HG03558 (cell line): ENCODE results near the gene NRXN2.

ENCODE experiments used
- ATAC-seq: cut with Tn5 transposase; IDR thresholded peaks from one replicate; pipeline ENCODE4 v1.9.1; 2021; ENCODE audit warnings: moderate number of reproducible peaks; ENCODE audit not compliant: unreplicated experiment; ENCODE audit errors: extremely low read depth

The NRXN2 gene

GRCh38 chr11:64724863-64725532 is 2.0 kb upstream of the NRXN2 start:
- ATAC-seq = no peak

- no peak for ATAC-seq
These were observed 1.2 kb upstream of the NRXN2 start for GRCh38 chr11:64723907-64724862.

- no peak for ATAC-seq
These were observed 594 bp downstream of the NRXN2 start for GRCh38 chr11:64722141-64723065.

- no peak for ATAC-seq
These were observed 1.7 kb downstream of the NRXN2 start for GRCh38 chr11:64721359-64721699.

DNA sequence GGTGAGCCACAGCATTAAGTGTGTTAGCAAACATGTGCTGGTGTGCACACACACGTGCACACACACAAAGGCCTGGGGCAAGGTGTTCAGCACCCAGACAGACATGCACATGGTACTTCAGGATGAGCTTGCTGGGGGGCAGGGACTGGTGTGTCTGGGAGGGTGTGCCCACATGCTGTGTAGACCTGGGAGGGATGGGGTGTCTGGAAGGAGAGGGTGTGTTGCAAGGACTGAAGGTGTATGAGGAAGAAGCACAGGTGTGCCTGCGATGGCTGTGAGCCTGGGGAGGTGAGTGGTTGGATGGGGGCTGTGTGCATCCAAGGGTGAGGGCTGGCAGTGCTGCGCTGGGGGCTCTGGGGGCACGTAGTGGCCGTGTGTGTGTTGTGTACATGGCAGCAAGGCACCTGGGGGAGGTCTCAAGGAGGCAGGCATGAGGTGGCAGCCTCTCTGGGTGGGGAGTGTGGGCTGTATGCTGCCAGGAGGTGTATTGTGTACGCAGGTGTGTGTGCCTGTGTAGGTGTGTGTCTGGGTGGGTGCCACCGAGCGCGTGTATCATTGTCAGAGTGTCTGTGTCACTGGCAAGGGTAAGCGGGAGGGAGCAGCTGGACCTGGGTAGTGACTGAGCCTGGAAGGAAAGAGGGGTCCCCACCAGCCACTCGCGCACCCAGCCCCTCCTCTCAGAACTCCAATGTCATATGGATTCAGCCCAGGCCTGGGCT is 2.2 kb downstream of the NRXN2 start:
- no peak for ATAC-seq

DNA sequence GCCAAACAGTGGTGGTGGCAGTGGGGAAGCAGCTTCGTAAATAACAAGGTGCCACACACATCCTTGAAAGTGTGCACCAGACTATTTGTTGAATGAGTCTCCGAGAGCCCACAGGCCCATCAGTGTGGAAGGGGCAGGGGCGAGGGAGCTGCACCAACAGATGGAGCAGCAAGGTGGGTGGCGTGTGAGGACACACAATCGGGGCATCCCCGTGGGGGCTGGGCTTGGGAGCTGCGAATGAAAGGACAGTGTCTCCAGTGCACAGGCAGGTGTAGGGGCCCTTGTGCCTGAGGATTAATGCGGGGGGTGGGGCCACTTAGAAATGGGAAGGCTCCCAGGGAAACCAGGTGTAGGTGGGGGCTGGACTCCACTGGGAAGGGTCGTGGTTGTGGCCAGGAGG is 2.8 kb downstream of the NRXN2 start:
- no peak for ATAC-seq

DNA sequence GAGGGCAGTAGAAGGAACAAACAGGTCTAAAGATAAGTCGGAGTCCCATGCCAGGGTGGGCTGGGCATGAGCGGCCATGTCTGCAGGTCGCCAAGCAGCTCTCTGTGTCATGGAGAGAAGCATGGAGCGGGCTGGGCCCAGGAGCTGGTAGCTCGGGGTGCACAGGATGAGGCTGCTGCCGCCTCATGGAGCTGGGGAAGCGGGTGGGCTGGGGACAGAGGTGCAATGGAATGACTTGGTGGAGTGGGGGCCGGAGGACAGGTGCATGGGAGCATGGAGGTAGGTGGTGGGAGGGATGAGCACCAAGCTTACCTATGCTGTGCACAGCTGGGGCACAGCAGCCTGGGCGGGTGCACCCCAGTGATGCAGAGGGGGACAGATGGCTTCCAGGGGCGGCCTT is 3.6 kb downstream of the NRXN2 start:
- ATAC-seq = no peak

- no peak for ATAC-seq
These were observed 4.2 kb downstream of the NRXN2 start for GRCh38 chr11:64718780-64719124.

GRCh38 chr11:64718084-64718779 is 4.8 kb downstream of the NRXN2 start:
- no peak for ATAC-seq

- no peak for ATAC-seq
These were observed 5.8 kb downstream of the NRXN2 start for GRCh38 chr11:64717268-64717578.

DNA sequence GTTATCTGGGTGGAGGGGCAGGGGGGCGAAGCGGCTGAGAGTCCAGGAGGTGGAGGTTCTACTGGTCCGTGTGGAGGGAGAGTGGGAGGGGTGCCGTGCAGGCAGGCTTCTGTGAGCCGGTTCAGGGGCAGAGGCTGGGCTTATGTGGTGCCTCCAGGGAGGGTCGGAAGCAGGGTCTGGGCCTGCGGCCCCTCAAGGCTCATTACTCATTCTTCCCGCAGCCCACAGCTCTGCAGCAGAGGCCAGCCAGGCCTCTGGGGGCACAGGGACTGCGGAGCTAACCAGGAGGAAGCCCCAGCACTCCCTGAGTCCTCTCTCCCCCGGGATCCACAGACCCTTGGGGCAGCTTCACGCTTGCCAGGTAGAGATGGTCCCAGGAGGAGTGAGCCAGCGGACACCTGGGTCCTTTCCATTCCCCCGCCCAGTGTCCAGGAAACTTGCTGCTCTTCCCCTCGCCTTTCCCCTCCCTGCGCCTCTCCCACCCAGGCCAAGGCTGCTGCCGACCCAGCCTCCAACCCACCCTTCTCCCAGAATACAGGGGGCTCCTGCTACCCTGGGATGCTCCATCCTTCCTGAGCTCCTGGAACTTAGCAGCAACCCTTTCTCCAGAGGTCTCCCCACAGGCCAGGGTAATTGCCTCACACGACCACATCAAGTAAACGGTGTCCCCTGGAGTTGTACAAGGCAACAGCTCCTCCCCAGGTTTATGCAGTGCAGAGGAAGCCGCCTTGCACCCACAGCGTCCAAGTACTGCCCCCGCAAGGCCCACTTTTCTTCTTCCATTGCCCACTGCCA is 6.3 kb downstream of the NRXN2 start:
- ATAC-seq = no peak

GRCh38 chr11:64715756-64716472 is 7.1 kb downstream of the NRXN2 start:
- ATAC-seq = no peak

- no peak for ATAC-seq
These were observed 7.9 kb downstream of the NRXN2 start for GRCh38 chr11:64715110-64715509.

DNA sequence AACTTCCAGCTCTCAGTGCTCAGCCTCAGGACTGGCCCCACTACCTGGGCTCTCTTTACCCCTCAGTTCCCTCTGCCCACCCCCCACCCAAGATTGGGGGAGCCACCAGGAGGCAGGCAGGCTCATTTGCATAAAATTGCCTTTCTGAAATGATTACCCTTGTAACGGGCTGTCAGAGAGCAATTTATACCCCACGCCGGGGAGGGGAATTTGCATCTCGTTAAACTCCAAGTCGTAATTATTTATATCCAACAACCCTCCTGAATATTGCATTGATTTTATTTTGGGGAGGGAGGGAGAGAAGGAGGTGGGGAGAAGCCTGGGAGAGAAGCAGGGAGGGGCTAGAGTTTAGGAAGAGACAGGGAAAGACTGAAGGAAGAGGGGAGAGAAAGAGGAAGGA is 8.3 kb downstream of the NRXN2 start:
- no peak for ATAC-seq

GRCh38 chr11:64713781-64714363 is 9.1 kb downstream of the NRXN2 start:
- ATAC-seq = no peak

DNA sequence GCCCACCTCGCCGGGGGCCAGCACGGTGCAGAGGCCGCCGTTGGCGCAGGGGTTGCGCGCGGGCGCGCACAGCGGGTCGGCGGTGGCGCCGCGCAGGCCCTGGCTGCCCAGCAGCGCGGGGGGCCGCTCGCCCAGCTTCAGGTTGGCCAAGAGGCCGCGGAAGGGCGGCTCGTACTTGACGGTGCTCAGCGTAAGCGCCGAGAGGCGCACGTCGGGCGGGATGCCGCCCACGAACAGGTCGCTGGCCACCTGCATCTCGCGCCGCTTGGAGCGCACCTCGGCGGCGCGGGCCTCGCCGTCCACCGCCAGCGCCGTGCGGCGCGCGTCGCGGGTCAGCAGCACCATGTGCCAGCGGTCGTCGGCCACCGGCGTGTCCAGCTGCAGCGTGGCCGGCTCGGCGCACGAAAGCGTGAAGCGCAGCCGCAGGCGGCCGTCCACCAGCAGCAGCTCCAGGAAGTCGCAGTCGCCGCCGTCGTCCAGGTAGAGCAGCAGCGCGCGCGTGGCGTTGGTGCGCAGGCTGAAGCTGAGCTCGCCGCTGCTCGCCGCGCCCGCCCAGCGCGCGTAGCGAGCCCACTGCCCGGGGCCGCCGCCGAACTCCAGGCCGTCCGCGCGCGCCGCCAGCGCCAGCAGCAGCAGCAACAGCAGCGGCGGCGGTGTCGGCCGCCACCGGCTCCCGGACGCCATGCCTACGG is 9.8 kb downstream of the NRXN2 start:
- no peak for ATAC-seq

- ATAC-seq = no peak
These were observed 10.5 kb downstream of the NRXN2 start for GRCh38 chr11:64712430-64713015.
